Dermis blood vessel endothelial cell (primary cell): ENCODE measurements around the gene RAP1A. TPM values are rescaled to one million over a fixed set of nuclear protein-coding genes. Genes with fewer than 3 reads are reported as not detected.
"Not testable (repeated sequence)": the region's sequence is repeated elsewhere in the genome, so short reads cannot be mapped to it uniquely, and the experiment has no call there.

Source experiments
- DNase-seq: peaks from one replicate; pipeline ENCODE4 v3.0.0; 2010
- total RNA-seq: library from RNA; depleted of rRNA; stranded (reverse); fragments of >200 nt; gene quantifications from 2 replicates; pipeline ENCODE4 v1.2.3, GENCODE V29; 2014

Gene RAP1A
- total RNA-seq, 1 donor from 2014 or later = 21.1 TPM

GRCh38 chr1:111669268-111669667, 49.7 kb downstream of the RAP1A start:
- DNase-seq = no peak

DNA sequence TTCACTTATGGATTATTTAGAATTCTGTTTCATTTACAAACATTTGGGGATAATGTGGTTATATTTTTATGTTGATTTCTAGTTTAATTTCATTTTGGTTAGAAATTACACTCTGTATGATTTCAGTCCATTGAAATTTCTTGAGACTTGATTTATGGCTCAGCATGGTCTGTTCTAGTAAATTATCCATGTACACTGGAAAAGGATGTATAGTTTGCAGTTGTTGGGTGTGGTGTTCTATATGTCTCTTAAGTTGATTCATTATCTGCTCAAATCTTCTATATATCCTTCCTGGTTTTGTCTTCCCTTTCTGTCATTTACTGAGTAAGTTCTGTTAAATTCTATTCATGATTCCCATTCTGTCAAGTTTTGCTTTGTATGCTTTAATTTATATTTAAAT, 52.3 kb downstream of the RAP1A start:
- DNase-seq = no peak

DNA sequence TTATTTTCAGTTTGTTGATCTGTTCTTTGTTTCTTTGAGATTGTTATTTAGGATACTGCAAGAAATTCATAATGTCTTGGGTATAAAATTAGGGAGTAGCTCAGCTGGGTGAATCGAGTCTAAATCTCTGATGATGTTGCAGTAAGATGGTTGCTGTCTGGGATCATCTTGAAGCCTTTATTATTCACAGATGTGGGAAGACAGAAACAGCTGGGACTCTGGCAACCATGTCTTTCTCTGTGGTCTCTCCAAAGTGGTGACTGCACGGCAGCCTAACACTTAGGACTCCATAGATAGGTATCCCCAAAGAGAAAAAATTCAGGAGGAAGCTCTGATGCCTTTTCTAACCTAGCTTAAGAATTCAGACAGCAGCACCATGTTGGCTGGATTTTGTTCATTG, 52.7 kb downstream of the RAP1A start:
- DNase-seq = no peak

- DNase-seq = no peak
These were observed 58.0 kb downstream of the RAP1A start for GRCh38 chr1:111677604-111678003.

DNA sequence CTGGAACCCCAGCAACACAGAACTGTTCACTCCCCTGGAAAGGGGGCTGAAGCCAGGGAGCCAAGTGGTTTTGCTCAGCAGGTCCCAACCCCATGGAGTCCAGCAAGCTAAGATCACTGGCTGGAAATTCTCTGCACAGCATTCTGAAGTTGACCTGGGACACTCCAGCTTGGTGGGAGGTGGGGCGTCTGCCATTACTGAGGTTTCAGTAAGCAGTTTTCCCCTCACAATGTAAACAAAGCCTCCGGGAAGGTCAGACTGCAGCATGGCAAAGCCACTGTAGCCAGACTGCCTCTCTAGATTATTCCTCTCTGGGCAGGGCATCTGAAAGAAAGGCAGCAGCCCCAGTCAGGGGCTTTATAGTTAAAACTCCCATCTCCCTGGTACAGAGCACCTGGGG, 60.0 kb downstream of the RAP1A start:
- DNase-seq = no peak

DNA sequence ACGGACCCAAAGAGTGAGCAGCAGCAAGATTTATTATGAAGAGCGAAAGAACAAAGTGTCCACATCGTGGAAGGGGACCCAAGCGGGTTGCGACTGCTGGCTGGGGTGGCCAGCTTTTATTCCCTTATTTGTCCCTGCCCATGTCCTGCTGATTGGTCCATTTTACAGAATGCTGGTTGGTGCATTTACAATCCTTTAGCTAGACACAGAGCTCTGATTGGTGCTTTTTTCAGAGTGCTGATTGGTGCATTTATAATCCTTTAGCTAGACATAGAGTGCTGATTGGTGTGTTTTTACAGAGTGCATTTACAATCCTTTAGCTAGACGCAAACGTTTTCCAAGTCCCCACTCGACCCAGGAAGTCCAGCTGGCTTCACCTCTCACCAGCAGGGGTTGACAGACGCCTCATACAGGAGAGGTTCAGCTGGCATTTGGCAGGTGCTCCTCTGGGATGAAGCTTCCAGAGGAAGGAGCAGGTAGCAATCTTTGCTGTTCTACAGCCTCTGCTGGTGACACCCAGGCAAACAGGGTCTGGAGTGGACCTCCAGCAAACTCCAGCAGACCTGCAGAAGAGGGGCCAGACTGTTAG, 60.7 kb downstream of the RAP1A start:
- not testable (repeated sequence) for DNase-seq

GRCh38 chr1:111685293-111686153, 65.9 kb downstream of the RAP1A start:
- not testable (repeated sequence) for DNase-seq

GRCh38 chr1:111690306-111690617, 70.7 kb downstream of the RAP1A start:
- DNase-seq = peak; percentile 63

DNA sequence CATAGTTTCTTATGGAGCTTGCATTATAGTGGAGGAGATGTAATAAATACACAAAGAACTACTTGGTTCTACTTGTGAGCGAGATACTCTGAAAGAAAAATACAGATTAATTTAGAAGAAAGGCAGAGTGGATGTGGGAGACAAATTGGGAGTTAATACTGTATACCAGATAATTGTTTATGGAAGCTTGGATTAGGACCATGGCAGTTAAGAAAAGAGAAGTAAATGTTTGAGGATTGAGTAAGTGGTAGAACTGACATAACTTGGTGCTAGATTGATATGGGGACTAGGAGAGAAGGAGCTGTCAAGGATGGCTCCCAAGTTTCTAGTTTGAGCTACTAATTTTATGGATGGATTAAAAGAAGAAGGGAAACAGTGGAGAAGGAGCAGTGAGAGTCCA, 72.3 kb downstream of the RAP1A start:
- DNase-seq = no peak

DNA sequence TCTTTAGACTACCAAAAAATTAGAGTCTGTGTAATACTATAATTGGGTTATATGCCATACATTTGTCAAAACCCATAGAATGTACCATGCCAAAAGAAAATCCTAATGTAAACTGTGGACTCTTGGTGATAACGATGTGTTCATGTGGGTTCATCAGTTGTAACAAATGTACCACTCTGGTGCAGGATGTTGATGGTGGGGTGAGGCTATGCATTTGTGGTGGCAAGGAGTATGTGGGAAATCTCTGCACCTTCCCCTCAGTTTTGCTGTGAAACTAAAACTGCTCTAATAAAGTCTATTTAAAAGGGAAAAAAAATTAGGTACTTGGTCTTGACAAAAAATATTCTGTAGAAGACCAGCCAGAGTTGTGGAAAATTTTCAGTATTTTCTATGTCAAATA, 76.2 kb downstream of the RAP1A start:
- DNase-seq = no peak

DNA sequence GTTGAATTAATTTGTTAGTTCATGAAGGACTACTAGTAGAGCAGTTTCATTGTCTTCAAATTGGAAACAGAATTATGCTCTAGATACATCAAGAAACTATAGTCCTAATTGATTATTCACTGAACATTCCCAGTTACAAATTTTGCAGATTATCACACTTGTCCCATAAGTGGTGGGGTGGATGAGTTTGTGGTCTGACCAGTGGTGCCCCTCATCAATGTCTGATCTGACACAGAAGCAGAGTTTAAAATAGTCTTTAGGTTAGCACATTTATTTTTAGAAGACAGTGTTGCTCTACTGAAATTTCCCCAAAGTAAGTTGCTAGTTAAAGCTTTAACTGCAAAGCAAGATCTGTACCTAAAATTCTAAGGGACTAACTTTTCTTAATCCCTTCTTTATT, 76.7 kb downstream of the RAP1A start:
- DNase-seq = no peak

DNA sequence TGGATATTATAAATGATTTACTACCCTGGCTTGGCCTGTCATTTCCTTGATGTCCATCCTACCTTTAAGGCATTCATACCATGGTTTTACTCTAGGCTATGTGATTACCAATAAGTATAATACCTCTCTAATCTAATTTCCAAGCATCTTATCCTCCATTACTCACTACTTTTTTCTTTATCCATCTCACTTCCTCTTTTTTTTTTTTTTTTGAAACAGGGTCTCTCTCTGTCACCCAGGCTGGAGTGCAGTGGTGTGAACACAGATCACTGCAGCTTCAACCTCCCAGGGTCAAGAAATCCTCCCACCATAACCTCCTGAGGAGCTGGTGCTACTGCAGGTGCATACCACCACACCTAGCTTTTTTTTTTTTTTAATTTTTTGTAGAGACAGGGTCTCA, 79.7 kb downstream of the RAP1A start:
- no peak for DNase-seq

DNA sequence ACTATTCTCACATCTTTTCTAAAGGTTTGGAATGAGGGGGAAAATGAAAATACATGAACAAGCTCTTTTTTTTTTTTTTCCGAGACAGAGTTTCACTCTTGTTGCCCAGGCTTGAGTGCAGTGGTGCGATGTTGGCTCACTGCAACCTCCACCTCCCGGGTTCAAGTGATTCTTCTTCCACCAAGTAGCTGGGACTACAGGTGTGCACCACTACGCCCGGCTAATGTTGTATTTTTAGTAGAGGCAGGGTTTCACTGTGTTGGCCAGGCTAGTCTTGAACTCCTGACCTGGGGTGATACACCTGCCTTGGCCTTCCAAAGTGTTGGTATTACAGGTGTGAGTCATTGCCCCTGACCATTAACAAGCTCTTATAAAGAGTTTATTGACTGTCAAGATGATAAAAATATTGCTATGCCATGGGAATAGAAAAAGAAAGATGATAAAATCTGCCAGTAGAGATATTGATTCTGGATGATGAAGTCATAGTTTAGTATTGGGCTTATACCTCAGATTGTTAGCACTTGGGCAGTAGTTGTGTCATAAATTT, 83.0 kb downstream of the RAP1A start:
- DNase-seq = no peak

DNA sequence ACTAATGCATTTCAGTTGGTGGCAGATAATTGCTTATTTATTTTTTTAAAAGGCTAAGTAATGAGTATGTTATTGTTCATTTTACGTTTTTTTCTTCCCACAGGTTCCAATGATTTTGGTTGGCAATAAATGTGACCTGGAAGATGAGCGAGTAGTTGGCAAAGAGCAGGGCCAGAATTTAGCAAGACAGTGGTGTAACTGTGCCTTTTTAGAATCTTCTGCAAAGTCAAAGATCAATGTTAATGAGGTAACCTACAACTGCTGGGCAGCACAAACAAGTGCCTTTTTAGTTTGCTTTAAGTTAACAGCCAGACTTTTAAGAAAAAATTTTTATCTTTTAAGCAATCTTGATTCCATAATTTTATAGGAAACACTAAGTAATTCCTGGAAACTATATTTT, 84.7 kb downstream of the RAP1A start:
- no peak for DNase-seq

DNA sequence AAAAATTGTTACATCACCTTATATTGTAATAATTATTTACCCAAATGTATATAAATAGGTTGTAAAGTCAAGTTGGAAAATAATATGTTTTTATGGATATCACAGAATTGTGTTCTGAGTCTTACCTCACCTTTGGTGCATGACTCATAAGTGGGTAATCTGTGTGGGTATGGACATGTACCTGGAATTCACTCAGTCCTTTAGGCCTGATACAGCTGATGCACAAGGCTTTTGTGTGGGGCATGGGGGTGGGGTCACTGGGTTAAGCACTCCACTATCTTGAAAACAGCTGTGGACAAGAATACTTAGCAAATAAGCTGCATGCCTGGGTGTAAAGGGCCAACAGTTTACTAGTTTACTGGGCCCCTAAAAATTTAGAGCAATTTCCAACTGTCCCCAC, 85.2 kb downstream of the RAP1A start:
- no peak for DNase-seq

- DNase-seq = no peak
These were observed 86.3 kb downstream of the RAP1A start for GRCh38 chr1:111705841-111706240.

DNA sequence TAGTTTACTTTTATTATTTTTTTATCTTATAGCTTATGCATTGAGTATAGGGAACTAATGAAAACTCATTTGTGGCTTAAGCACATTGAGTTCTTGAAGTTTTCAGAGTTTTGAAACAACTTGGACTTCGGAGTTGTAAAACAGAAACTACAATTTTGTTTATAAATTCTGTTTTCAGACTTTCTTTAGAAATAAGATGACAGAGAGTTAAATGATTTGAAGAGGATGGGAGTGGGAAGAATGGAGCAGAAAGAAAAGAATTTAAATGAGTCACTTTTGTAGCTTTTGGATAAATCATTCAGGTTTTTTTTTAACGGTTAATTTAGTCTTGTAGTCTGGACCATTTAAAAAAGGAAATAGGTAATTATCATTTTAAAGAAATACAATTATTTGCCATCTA, 87.3 kb downstream of the RAP1A start:
- no peak for DNase-seq

GRCh38 chr1:111707906-111708305, 88.3 kb downstream of the RAP1A start:
- no peak for DNase-seq

DNA sequence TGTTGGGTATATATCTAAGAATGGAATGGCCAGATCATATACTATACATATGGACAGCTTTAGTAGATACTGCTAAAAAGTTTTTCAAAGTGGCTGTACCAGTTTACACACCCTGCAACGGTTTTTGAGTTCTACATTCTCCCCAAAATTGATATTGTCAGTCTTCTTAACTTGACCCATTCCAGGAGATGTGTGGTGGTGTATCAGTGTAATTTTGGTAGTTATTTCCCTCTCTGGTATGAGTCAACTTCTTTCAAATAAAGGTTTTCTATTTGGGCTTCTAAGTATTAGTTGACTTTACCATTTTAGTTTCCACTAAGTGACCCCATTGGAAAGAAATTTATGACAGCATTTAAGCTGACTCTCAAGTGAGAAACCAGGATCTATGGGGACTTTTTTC, 90.4 kb downstream of the RAP1A start:
- no peak for DNase-seq

DNA sequence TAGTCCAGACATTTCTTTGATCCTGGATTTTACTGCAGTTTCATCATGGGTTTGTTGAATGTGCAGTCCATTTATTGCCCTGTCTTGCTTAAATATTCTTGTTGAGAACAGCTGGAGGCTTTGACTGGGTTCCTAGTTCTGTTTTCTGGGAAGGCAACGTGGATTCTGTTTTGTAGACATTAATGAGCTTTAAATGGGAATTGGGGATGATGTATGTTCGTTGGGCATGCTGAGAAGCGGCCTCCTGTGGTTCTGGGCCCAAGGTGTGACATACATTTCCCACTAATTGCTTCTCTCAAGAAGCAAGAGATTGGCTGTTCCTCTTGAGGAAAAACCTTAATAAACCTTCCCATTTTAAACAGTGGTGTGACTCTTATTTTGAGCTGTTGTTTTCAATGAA, 96.7 kb downstream of the RAP1A start:
- no peak for DNase-seq

- no peak for DNase-seq
These were observed 97.9 kb downstream of the RAP1A start for GRCh38 chr1:111717450-111717849.

- DNase-seq = no peak
These were observed 99.5 kb downstream of the RAP1A start for GRCh38 chr1:111719135-111719534.

- DNase-seq = peak; percentile 92
These were observed 100.1 kb downstream of the RAP1A start for GRCh38 chr1:111719674-111720132.

- no peak for DNase-seq
These were observed 100.8 kb downstream of the RAP1A start for GRCh38 chr1:111720274-111720976.
